IMR-90 (cell line): ENCODE measurements around the gene TYMS. TPM values are rescaled to one million over a fixed set of nuclear protein-coding genes. Genes with fewer than 3 reads are reported as not detected.

ENCODE experiments used
- ATAC-seq: fragments of 200-7000 bp; cut with Tn5 transposase; 2 replicates; pipeline ENCODE4 v1.9.1; 2020; ENCODE audit warnings: low read depth, mild to moderate bottlenecking, moderate library complexity
- BruUV-seq: library from RNA; stranded (reverse); fragments of 400-500 nt; replicated peaks from 2 replicates; lab custom pipeline; 2021; lab: Mats Ljungman, UMichigan
- CTCF ChIA-PET: fragments of 300-600 bp; formaldehyde crosslinking; extraction: SDS; loops from one replicate; lab custom pipeline; 2021; ENCODE audit warnings: antibody characterized with exemption; lab: Yijun Ruan, JAX
- POLR2A ChIA-PET: fragments of 300-600 bp; sonication (Branson Sonifier 250); formaldehyde crosslinking; loops from one replicate; lab custom pipeline; 2022; ENCODE audit warnings: antibody characterized with exemption; ENCODE audit not compliant: unreplicated experiment; lab: Charles Lee
- DNase-seq: peaks from one replicate; pipeline ENCODE4 v3.0.0; 2013
- H2AFZ ChIP-seq: replicated peaks from 2 replicates; pipeline ENCODE3; 2013; ENCODE audit warnings: low read length, mild to moderate bottlenecking; ENCODE audit not compliant: poor library complexity
- H2AK5ac ChIP-seq: 2 replicates; pipeline ENCODE4 v1.6.1; 2013; ENCODE audit warnings: low read depth, low read length, inconsistent platforms
- H2AK9ac ChIP-seq: replicated peaks from 2 replicates; pipeline ENCODE3; 2013; ENCODE audit warnings: mild to moderate bottlenecking, low read depth, low read length, moderate library complexity; ENCODE audit not compliant: poor library complexity
- H2BK120ac ChIP-seq: 2 replicates; pipeline ENCODE4 v1.6.1; 2013; ENCODE audit warnings: low read depth, low read length, inconsistent platforms
- H2BK15ac ChIP-seq: 3 replicates; pipeline ENCODE4 v1.6.1; 2013; ENCODE audit warnings: low read depth, low read length, inconsistent platforms
- H2BK20ac ChIP-seq: 2 replicates; pipeline ENCODE4 v1.6.1; 2013; ENCODE audit warnings: low read depth, mild to moderate bottlenecking, inconsistent platforms, low read length, moderate library complexity
- H2BK5ac ChIP-seq: 2 replicates; pipeline ENCODE4 v1.6.1; 2013; ENCODE audit warnings: mild to moderate bottlenecking, low read depth, low read length, inconsistent platforms; ENCODE audit not compliant: poor library complexity, severe bottlenecking
- H3K14ac ChIP-seq: replicated peaks from 2 replicates; pipeline ENCODE4 v1.6.1; 2013; ENCODE audit warnings: low read depth, low read length, inconsistent platforms
- H3K18ac ChIP-seq: 2 replicates; pipeline ENCODE4 v1.6.1; 2013; ENCODE audit warnings: low read depth, low read length, control low read depth
- H3K23ac ChIP-seq: 2 replicates; pipeline ENCODE4 v1.6.1; 2013; ENCODE audit warnings: low read depth, low read length, inconsistent platforms
- H3K27ac ChIP-seq: 2 replicates; pipeline ENCODE4 v1.5.1; 2013; ENCODE audit warnings: mild to moderate bottlenecking, control low read depth, low read length; ENCODE audit not compliant: insufficient read depth
- H3K27me3 ChIP-seq: 2 replicates; pipeline ENCODE4 v1.6.1; 2013; ENCODE audit warnings: low read length; ENCODE audit not compliant: control insufficient read depth, insufficient read depth
- H3K36me3 ChIP-seq: 2 replicates; pipeline ENCODE4 v1.6.1; 2013; ENCODE audit warnings: low read length, mixed read lengths; ENCODE audit not compliant: control insufficient read depth, insufficient read depth
- H3K4ac ChIP-seq: 2 replicates; pipeline ENCODE4 v1.6.1; 2013; ENCODE audit warnings: low read depth, low read length, inconsistent platforms
- H3K4me1 ChIP-seq: 2 replicates; pipeline ENCODE4 v1.6.1; 2013; ENCODE audit warnings: low read length, mixed read lengths; ENCODE audit not compliant: control insufficient read depth, insufficient read depth
- H3K4me2 ChIP-seq: 2 replicates; pipeline ENCODE4 v1.6.1; 2013; ENCODE audit warnings: low read depth, mild to moderate bottlenecking, control low read depth, low read length, moderate library complexity
- H3K4me3 ChIP-seq: 2 replicates; pipeline ENCODE4 v1.5.1; 2013; ENCODE audit warnings: low read depth, mild to moderate bottlenecking, control low read depth, low read length, moderate library complexity; ENCODE audit not compliant: insufficient read depth
- H3K56ac ChIP-seq: 2 replicates; pipeline ENCODE4 v1.6.1; 2013; ENCODE audit warnings: low read length, inconsistent platforms; ENCODE audit not compliant: insufficient read depth; ENCODE audit errors: extremely low read depth
- H3K79me1 ChIP-seq, 2 experiments: 2 replicates each; pipeline ENCODE4 v1.6.1; 2013; ENCODE audit warnings: low read length in 2 of 2, inconsistent platforms in 1 of 2, low read depth in 1 of 2
- H3K9ac ChIP-seq: 2 replicates; pipeline ENCODE4 v1.6.1; 2013; ENCODE audit warnings: low read depth, low read length, control low read depth
- H3K9me1 ChIP-seq: 2 replicates; pipeline ENCODE4 v1.6.1; 2013; ENCODE audit warnings: low read length, inconsistent platforms; ENCODE audit not compliant: insufficient read depth
- H3K9me3 ChIP-seq: 2 replicates; pipeline ENCODE4 v1.6.1; 2013; ENCODE audit warnings: low read length; ENCODE audit not compliant: control insufficient read depth, insufficient read depth
- H4K20me1 ChIP-seq: 2 replicates; pipeline ENCODE4 v1.6.1; 2013; ENCODE audit warnings: low read length, inconsistent platforms; ENCODE audit not compliant: insufficient read depth
- H4K5ac ChIP-seq: 2 replicates; pipeline ENCODE4 v1.6.1; 2013; ENCODE audit warnings: mild to moderate bottlenecking, low read depth, low read length, control low read depth
- H4K8ac ChIP-seq, 2 experiments: 2 replicates each; pipeline ENCODE4 v1.6.1; 2013; ENCODE audit warnings: low read depth in 2 of 2, low read length in 2 of 2, control low read depth in 1 of 2, inconsistent platforms in 1 of 2
- H4K91ac ChIP-seq: 2 replicates; pipeline ENCODE4 v1.6.1; 2013; ENCODE audit warnings: low read depth, low read length, inconsistent platforms; ENCODE audit not compliant: insufficient read depth
- MAZ ChIP-seq: IDR thresholded peaks from 2 replicates; pipeline ENCODE4 v1.6.1; 2012; ENCODE audit warnings: low read depth, mild to moderate bottlenecking, low read length, improper control_type of control experiment, moderate library complexity, borderline replicate concordance
- RFX5 ChIP-seq: IDR thresholded peaks from 2 replicates; pipeline ENCODE4 v1.8.0; 2012; ENCODE audit warnings: low read depth, mild to moderate bottlenecking, low read length, moderate library complexity
- WGBS, 2 experiments: methylation state at CpG; one replicate each; pipeline versions ENCODE4 v1.1.5 to v1.1.7; 2013; ENCODE audit warnings: missing lambda C conversion rate in 2 of 2; ENCODE audit not compliant: insufficient read length in 1 of 2; ENCODE audit errors: extremely low coverage in 2 of 2; 5-methylcytosine and 5-hydroxymethylcytosine counted together
- dilution Hi-C: fragments of 300-500 bp; cut with HindIII; formaldehyde crosslinking; loops from one replicate; pipeline ENCODE4 v1.14.3; 2018; ENCODE audit warnings: low sequenced_read_pairs; ENCODE audit not compliant: unreplicated experiment
- in situ Hi-C: fragments of 300-500 bp; cut with MboI; formaldehyde crosslinking; loops from 3 replicates; pipeline ENCODE4 v1.14.3; 2019; ENCODE audit warnings: low sequenced_read_pairs, inconsistent platforms, mixed read lengths
- intact Hi-C: fragments of 100-400 bp; cut with micrococcal nuclease; formaldehyde crosslinking; loops from 2 replicates; pipeline ENCODE4 v1.10.0; 2022
- polyA plus RNA-seq, 3 experiments: library from polyadenylated mRNA; depleted of rRNA; stranded (reverse); fragments of >200 nt; gene quantifications; 2 replicates each; pipeline ENCODE4 v1.2.3, GENCODE V29; 2012; ENCODE audit warnings: low replicate concordance in 1 of 3
- total RNA-seq: library from RNA; depleted of rRNA; stranded (reverse); fragments of >200 nt; gene quantifications from 2 replicates; pipeline ENCODE4 v1.2.3, GENCODE V29; 2012

The TYMS gene
- total and polyA plus RNA-seq, 2 of the 4 experiments (the other 2 are of a cell fraction), result 28.3 to 92.2 TPM

- Histone ChIP-seq H3K36me3 (no peaks in the 10 kb centered on the region), H2AK9ac (no peak overlapping the region), H3K14ac (no peak overlapping the region), H2BK20ac (no peak overlapping the region), H3K9ac (no peak overlapping the region), H3K79me1 (no peaks in the 10 kb centered on the region), H3K4me2 (no peak overlapping the region), H2BK5ac (no peak overlapping the region), H2AFZ (no peak overlapping the region), H3K4me1 (no peaks in the 10 kb centered on the region; the same call in 1 of the 2 replicates), H3K27me3 (peaks cover 6% of the 10 kb centered on the region), H4K8ac (no peak overlapping the region), H2BK120ac (no peak overlapping the region), H3K9me1 (no peaks in the 10 kb centered on the region), H2AK5ac (no peak overlapping the region), H4K20me1 (no peaks in the 10 kb centered on the region), H3K27ac (no peak overlapping the region), H4K91ac (no peak overlapping the region), H3K23ac (no peak overlapping the region), H3K9me3 (no peaks in the 10 kb centered on the region), H2BK15ac (no peak overlapping the region), H3K56ac (no peak overlapping the region), H3K4me3 (no peak overlapping the region), H4K5ac (no peak overlapping the region), H3K4ac (no peak overlapping the region), H3K18ac (no peak overlapping the region)
- dilution Hi-C loops, result no loop called here
- TF ChIP-seq MAZ, result no peak
- no peak for TF ChIP-seq RFX5
- BruUV-seq, result no TSS peak
- WGBS, 2 experiments, result no CpG with 5 or more reads among the region's 2 CpGs
- ChIA-PET CTCF (no interaction called here), POLR2A (no interaction called here)
- in situ Hi-C loops, result no loop called here
- intact Hi-C loops, result no loop called here
- ATAC-seq (no peak), DNase-seq (no peak)
These were observed 13.0 kb upstream of the TYMS start for GRCh38 chr18:644395-645004.
